Measurements from ENCODE around the gene SFI1. TPM values are rescaled to one million over a fixed set of nuclear protein-coding genes. Genes with fewer than 3 reads are reported as not detected.

Gene SFI1
- total and polyA plus RNA-seq, 2 of the 8 experiments (the other 6 are each of a cell fraction or from before 2014, with no cell fraction given), result 10.4 to 30.1 TPM

- 89% methylated on average over 3 of the region's 3 CpGs; no CpG with 5 or more reads in 1 of the 2 experiments for WGBS, 2 experiments (ENCODE audit: extremely low coverage in 1 of 2, insufficient coverage in 1 of 2, insufficient read length in 1 of 2, insufficient replicate concordance in 2 of 2, low coverage in 1 of 2, low lambda C conversion rate in 2 of 2, missing lambda C conversion rate in 1 of 2)
- POLR2A ChIA-PET (ENCODE audit: partially characterized antibody), result interaction anchor here (0.6 to 3.8 kb wide), 7 partner anchors 8 to 35 kb away, joined by 3 to 15 read pairs (median 3); no protein-coding TSS in a partner anchor
- TF ChIP-seq SUZ12 (IDR thresholded peaks at IDR 0.05; ENCODE audit: low read length), result no peak
- no peak for TF ChIP-seq CTCF (IDR thresholded peaks at IDR 0.05; ENCODE audit: control extremely low read depth in 1 of 3, insufficient read depth in 1 of 3, low read depth in 1 of 3, low read length in 3 of 3)
- TF ChIP-seq EGR1 (IDR thresholded peaks at IDR 0.05; ENCODE audit: borderline replicate concordance, low read depth, low read length), result no peak
- TF ChIP-seq ASH2L (IDR thresholded peaks at IDR 0.05; ENCODE audit: low read length), result no peak
- TF ChIP-seq BCL11A (IDR thresholded peaks at IDR 0.05; ENCODE audit: low read depth in 2 of 2, low read length in 2 of 2), result no peak
- no peak for TF ChIP-seq YY1 (IDR thresholded peaks at IDR 0.05; ENCODE audit: low read depth, low read length)
Measured at GRCh38 chr22:31447337-31447736, 49.0 kb upstream of the SFI1 start.

More at GRCh38 chr22:31447337-31447736, 49.0 kb upstream of the SFI1 start:
- Histone ChIP-seq H3K27ac (ENCODE audit: low read depth, low read length) (no peak overlapping the region), H3K79me2 (ENCODE audit: control insufficient read depth in 1 of 2, insufficient read depth in 2 of 2, low read length in 2 of 2) (no peaks in the 10 kb centered on the region), H2BK5ac (ENCODE audit: low read depth, low read length) (no peak overlapping the region), H3K4me3 (ENCODE audit: extremely low read depth in 1 of 4, insufficient read depth in 2 of 4, low read depth in 3 of 4, low read length in 4 of 4) (no peak overlapping the region), H3K23me2 (ENCODE audit: low read depth, low read length) (no peaks in the 10 kb centered on the region), H3K14ac (ENCODE audit: insufficient read length) (no peak overlapping the region), H3K4ac (replicated peaks; ENCODE audit: insufficient read length, low read depth, low read length) (no peak overlapping the region), H3K56ac (replicated peaks; ENCODE audit: insufficient read length, low read depth, low read length) (no peak overlapping the region), H2AK5ac (ENCODE audit: low read depth, low read length) (no peak overlapping the region), H2BK120ac (replicated peaks; ENCODE audit: low read depth, low read length) (no peak overlapping the region), H3K9ac (replicated peaks in 1 of 4; ENCODE audit: extremely low read depth in 1 of 4, low read depth in 3 of 4, low read length in 3 of 4) (no peak overlapping the region), H2BK12ac (ENCODE audit: low read depth, low read length) (no peak overlapping the region), H3K23ac (ENCODE audit: insufficient read length) (no peak overlapping the region), H3K4me2 (ENCODE audit: insufficient read depth in 1 of 2, low read depth in 2 of 2, low read length in 2 of 2) (no peak overlapping the region), H2BK20ac (ENCODE audit: low read length) (no peak overlapping the region), H4K91ac (replicated peaks; ENCODE audit: insufficient read length, low read length) (no peak overlapping the region), H3K36me3 (ENCODE audit: control insufficient read depth in 2 of 4, insufficient read depth in 4 of 4, low read length in 3 of 4) (peaks cover 2 to 13% (median 8%) of the 10 kb centered on the region in 4 experiments; a peak in 7 of 8 replicates), H4K8ac (ENCODE audit: extremely low read depth, insufficient read depth, low read length) (no peak overlapping the region), H3K9me3 (ENCODE audit: insufficient read depth in 2 of 2, low read depth in 1 of 2, low read length in 1 of 2) (no peaks in the 10 kb centered on the region), H2AFZ (ENCODE audit: low read length) (no peak overlapping the region), H4K5ac (ENCODE audit: insufficient read length, low read depth, low read length) (no peak overlapping the region), H3K27me3 (replicated peaks in 1 of 4; ENCODE audit: control insufficient read depth in 3 of 4, extremely low read depth in 1 of 4, insufficient read depth in 3 of 4, low read length in 3 of 4) (peaks cover 0 to 1% (median 0%) of the 10 kb centered on the region in 4 experiments; a peak in 1 of 7 replicates), H4K20me1 (replicated peaks in 1 of 2; ENCODE audit: control insufficient read depth in 1 of 2, insufficient read depth in 2 of 2, low read length in 2 of 2) (peaks cover 0 to 3% of the 10 kb centered on the region in 2 experiments), H3K79me1 (ENCODE audit: low read depth, low read length) (no peaks in the 10 kb centered on the region), H3K18ac (ENCODE audit: extremely low read depth, low read length) (no peak overlapping the region), H3K4me1 (replicated peaks in 1 of 4; ENCODE audit: control insufficient read depth in 3 of 4, insufficient read depth in 4 of 4, low read length in 3 of 4) (no peaks in the 10 kb centered on the region), H2BK15ac (ENCODE audit: low read length) (no peak overlapping the region)
- CTCF ChIA-PET (ENCODE audit: partially characterized antibody), result interaction anchor here (0.8 to 2.1 kb wide), 3 partner anchors 8 to 222 kb away, joined by 4 to 7 read pairs (median 4); no protein-coding TSS in a partner anchor
- FAIRE-seq (no peak), DNase-seq (ENCODE audit: low read depth in 1 of 2, low spot score in 2 of 2) (no peak)
